ENCODE data around the gene NUDT3.

The NUDT3 gene

DNA sequence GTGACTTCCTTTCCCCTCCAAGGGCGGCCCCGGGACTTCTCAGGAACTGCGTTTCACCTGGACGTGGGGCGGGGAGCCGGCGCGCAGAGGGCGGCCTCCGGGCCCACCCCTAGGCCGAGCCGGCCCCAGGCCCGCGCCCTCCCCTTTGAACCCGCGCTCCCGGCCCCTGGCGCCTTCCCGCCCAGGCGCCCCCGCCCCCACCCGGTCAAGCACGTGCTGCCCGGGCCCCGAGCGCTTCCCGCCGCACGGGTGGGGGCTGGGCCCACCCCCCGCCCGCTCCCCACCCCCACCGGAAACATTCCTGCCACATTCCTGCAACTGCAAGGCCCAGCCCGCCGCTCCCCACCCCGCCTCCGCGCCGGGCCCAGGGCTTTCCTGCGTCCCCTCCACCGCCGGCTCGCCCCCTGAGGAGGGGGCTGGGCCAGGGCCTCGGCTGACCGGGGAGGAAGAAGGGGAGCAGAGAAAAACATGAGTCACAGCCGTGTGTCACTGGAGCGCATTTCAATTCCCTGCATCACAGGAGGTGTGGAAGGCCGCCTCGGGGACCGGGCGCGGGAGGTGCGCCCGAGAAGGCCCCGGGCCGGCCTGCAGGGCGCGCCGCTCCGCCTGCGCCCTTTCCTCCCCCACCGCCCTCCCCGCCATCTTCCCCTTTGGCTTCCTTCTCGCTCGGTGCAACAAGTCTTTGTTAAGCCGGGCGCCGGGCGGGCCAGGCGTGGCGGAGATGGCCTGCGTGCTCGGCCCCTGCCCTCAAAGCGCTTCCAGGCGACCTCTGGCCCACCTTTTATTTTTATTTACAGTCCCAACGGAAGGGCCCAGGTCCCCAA lies 156.9 kb downstream of the NUDT3 start:
- no peak for FAIRE-seq
- DNase-seq (ENCODE audit: insufficient read length, low spot score), result peak; percentile 40
- TF ChIP-seq POLR2A (IDR thresholded peaks at IDR 0.05; ENCODE audit: low read depth, low read length), result no peak

DNA sequence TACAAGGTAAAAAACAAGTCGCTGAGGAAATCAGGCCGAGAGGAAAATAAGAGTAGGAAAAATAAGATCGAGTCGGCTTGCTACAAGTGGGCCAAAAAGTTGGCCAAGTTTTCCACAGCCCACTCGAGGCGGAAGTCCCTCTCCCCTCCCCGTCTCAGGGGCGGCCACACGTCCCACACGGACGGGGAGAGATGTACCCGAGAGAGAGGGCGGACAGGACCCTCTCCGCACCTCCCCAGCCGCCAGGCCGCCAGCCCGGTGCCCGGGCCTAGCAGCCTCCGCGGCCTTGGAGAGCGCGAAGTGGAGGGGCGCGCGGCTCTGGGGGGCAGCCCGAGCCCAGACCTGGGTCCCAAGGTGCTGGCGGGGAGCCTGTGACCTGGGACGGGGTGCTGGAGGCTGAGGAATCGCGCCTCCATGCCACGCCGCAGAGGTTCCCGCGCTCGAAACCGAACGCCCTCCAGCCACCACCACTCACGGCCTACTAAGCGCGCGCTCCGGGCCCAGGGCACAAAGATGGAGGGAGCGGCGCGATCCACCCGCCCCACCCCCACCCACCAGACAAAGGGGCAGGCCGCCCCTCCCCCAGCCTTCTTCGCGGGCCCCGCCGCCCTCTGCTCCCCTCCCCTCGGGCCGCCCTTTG lies 157.7 kb downstream of the NUDT3 start:
- FAIRE-seq (no peak), DNase-seq (ENCODE audit: insufficient read length, low spot score) (no peak)
- TF ChIP-seq POLR2A (IDR thresholded peaks at IDR 0.05; ENCODE audit: low read depth, low read length), result no peak

DNA sequence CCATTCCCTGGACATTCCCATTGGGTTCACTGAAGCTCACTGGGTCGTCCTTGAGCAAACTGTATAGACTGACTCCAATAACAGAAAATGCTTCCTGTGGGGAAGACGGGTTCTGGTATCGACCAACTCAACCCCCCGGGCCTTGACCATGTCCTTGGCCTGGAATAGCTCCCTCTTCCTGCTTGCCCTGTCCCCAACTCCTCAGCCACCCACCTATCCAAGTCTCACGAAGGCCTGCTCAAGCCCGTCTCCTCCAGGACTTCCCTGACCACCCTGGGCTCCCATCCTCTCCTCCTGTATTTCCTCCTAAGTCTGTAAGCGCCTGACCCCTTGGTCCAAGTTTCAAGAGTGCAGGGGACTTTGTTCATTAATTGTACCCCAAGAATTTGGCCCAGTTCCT lies 158.6 kb downstream of the NUDT3 start:
- TF ChIP-seq POLR2A (IDR thresholded peaks at IDR 0.05; ENCODE audit: low read depth, low read length), result no peak
- FAIRE-seq, result no peak
- peak; percentile 1 for DNase-seq (ENCODE audit: insufficient read length, low spot score)

DNA sequence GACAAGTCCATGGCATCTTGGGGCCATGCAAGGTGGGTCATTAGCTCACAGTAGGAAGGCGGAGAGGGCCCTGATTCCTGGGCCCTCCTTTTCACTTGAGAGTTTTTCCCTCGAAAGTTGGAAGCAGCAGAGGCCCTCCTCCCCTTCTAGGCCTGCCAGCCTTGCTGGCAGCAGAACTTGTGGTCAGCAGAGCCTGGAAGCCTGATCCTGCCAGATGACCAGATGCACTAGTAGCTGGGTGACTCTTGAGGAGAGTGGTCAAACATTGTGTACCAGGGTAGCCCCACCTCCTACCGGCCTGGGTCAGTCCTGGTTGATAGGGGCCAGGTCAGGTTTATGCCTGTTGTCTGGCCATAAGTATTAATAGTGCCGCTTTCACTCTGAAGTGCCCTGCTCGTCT lies 159.6 kb downstream of the NUDT3 start:
- FAIRE-seq (no peak), DNase-seq (ENCODE audit: insufficient read length, low spot score) (peak; percentile 30)
- TF ChIP-seq POLR2A (IDR thresholded peaks at IDR 0.05; ENCODE audit: low read depth, low read length), result no peak

DNA sequence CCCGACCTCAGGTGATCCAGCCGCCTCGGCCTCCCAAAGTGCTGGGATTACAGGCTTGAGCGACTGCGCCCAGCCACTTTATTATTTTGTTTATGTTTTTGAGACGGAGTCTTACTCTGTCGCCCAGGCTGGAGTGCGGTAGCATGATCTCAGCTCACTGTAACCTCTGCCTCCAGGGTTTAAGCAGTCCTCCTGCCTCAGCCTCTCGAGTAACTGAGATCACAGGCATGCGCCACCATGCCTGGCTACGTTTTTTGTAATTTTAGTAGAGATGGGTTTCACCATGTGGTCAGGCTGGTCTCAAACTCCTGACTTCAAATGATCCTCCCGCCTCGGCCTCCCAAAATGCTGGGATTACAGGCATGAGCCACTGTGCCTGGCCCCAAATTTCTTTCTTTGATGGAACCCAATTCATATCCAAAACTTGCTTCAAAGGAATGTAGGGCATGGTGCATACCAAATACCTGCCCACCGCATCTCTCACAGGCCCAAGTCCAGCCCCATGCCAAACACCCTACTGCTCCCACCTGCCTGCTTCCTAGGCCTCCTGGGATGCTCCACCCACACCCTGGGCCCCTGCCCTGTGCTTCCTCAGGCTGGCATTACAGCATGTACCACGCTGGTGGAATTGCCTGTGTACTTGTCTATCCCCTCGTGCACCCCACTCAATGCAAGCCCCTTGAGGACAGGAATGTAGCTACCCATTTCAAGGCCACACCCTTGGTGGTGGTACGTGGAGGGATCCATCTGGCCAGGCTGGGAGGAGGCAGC lies 160.7 kb downstream of the NUDT3 start:
- FAIRE-seq (no peak), DNase-seq (ENCODE audit: insufficient read length, low spot score) (no peak)
- no peak for TF ChIP-seq POLR2A (IDR thresholded peaks at IDR 0.05; ENCODE audit: low read depth, low read length)

DNA sequence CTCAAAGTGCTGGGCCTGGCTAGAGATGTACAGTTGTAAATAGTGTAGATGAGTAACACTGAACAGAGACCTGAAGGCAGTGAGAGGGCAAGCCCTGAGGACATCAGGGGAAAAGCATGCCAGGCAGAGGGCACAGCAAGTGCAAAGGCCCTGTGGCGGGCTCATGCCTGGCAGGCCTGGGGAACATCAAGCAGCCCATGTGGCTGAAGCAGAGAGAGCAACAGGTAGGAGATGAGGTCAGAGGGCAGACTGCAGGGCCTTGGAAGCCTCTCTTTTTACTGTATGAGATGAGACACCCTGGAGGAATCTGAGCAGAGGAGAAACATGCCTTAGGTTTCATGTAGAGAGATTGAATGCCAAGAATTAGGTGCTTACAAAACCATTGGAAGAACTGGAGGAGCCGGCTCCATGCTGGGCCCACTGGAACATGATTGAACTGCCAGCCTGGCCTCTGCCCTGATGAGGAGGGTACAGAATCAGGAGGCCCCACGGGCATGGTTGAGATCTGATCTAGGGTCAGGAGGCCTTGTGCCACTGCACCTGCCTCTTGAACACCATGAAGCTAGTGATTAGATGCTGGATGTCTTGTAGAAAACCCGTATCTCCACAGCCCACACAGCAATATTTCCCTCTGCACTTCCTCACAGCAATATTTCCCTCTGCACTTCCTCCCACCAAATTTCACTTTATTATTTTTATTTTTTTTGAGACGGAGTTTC lies 161.7 kb downstream of the NUDT3 start:
- no peak for DNase-seq (ENCODE audit: insufficient read length, low spot score)
- no peak for TF ChIP-seq POLR2A (IDR thresholded peaks at IDR 0.05; ENCODE audit: low read depth, low read length)
- no peak for FAIRE-seq

DNA sequence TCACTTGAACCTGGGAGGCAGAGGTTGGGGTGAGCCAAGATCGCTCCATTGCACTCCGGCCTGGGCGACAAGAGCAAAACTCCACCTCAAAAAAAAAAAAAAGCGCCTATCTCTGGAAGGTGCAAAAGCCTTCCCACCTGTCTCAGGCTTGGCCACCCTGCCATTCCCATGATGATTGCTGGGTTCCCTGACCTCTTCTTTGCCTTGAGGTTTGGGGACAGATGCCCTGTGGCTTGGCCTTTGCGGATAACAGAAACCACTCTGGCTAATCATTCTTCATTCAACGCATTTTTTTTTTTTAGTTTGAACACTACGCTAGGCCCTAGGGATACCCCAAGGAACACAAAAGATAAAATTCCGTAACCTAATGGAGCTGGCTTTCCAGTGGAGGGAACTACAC lies 162.6 kb downstream of the NUDT3 start:
- no peak for DNase-seq (ENCODE audit: insufficient read length, low spot score)
- FAIRE-seq, result no peak
- TF ChIP-seq POLR2A (IDR thresholded peaks at IDR 0.05; ENCODE audit: low read depth, low read length), result no peak
